ENCODE results near the gene HADH.

The HADH gene

DNA sequence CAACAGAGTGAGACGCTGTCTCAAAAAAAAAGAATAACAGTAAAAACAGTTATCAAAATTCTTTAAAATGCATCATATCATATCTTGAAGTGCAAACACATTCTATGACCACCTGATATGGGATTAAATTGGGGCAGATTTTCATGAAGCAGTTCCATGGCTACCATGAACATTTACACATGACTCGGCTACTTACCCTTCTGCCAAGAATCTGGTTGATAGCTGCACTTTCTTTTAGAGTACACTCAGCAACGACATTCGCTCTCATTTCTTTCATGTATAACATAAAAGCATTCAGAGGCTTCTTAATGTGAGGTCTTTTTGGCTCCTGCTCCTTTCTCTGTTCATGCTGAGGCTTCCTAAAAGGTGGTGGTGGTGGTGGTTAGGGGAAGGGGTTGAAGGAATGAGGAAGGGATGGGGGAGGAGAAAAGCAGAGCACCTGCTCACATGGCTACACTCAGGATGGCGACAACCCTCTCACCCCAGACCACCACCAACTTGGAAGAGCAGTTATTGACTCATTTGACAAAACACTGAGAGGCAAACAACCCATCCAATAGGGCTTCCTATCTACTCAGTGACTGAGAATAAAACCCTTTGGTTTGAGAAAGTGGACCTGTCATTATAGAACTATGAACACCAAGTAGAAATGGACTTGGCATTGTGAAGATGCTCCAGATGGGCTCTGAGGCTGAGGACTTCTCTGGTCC lies 88.5 kb downstream of the HADH start:
- H3K4me3 ChIP-seq (ENCODE audit: low read length): no peak overlapping the region
- DNase-seq (ENCODE audit: low read depth): no peak
- TF ChIP-seq, protein P1, sequence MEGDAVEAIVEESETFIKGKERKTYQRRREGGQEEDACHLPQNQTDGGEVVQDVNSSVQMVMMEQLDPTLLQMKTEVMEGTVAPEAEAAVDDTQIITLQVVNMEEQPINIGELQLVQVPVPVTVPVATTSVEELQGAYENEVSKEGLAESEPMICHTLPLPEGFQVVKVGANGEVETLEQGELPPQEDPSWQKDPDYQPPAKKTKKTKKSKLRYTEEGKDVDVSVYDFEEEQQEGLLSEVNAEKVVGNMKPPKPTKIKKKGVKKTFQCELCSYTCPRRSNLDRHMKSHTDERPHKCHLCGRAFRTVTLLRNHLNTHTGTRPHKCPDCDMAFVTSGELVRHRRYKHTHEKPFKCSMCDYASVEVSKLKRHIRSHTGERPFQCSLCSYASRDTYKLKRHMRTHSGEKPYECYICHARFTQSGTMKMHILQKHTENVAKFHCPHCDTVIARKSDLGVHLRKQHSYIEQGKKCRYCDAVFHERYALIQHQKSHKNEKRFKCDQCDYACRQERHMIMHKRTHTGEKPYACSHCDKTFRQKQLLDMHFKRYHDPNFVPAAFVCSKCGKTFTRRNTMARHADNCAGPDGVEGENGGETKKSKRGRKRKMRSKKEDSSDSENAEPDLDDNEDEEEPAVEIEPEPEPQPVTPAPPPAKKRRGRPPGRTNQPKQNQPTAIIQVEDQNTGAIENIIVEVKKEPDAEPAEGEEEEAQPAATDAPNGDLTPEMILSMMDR (conservative IDR thresholded peaks at IDR 0.05; ENCODE audit: low read length): no peak

- H3K4me3 ChIP-seq (ENCODE audit: low read length): no peak overlapping the region
- TF ChIP-seq, protein P1 (conservative IDR thresholded peaks at IDR 0.05; ENCODE audit: low read length): no peak
- no peak for DNase-seq (ENCODE audit: low read depth)
Measured at GRCh38 chr4:108080747-108081146, 91.1 kb downstream of the HADH start.

DNA sequence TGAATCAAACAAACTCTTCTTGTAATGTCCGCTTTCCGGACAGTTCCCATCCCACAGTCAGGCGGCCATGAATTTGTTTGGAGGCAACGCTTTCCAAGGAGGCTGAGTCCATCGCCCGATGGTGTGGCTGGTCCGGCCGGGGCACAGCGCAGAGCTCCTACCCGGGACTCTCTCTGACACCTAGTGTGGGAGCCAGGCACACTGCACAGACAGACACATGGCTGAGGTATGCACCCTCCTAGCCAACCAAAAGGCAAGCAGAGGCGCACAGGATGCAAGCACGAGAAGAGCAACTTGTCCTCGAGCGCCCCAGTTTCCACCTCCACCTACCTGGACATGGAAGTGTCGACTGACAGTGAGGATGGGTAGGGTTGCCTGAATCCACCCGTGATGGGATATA lies 91.6 kb downstream of the HADH start:
- no peak for DNase-seq (ENCODE audit: low read depth)
- TF ChIP-seq, protein P1 (conservative IDR thresholded peaks at IDR 0.05; ENCODE audit: low read length): no peak

More for the DNA sequence above, 91.6 kb downstream of the HADH start:
- H3K4me3 ChIP-seq (ENCODE audit: low read length): no peak overlapping the region

Measured in AG10803 (cell line).